Activated CD4-positive, alpha-beta T cell treated with anti-CD3 and anti-CD28 coated beads for 24 hours (primary cell): Measurements from ENCODE around the gene MS4A13.
"Not testable (repeated sequence)": the region's sequence is repeated elsewhere in the genome, so short reads cannot be mapped to it uniquely, and the experiment has no call there.

Experiments used
- DNase-seq, 2 donors: peaks; one replicate each; pipeline ENCODE4 v3.0.0-alpha.2; 2020; ENCODE audit warnings: low read depth in 2 of 2

The MS4A13 gene

GRCh38 chr11:60530454-60531100 lies 15.4 kb downstream of the MS4A13 start:
- DNase-seq: no peak

- not testable (repeated sequence) for DNase-seq
Measured at GRCh38 chr11:60532383-60532782, 17.2 kb downstream of the MS4A13 start.

GRCh38 chr11:60538627-60539026 lies 23.4 kb downstream of the MS4A13 start:
- DNase-seq: not testable (repeated sequence)

GRCh38 chr11:60544077-60544476 lies 28.9 kb downstream of the MS4A13 start:
- DNase-seq: no peak

GRCh38 chr11:60561254-60561653 lies 46.1 kb downstream of the MS4A13 start:
- no peak for DNase-seq

- DNase-seq: no peak
Measured at GRCh38 chr11:60563553-60564235, 48.5 kb downstream of the MS4A13 start.

- DNase-seq: no peak
Measured at GRCh38 chr11:60566776-60567175, 51.6 kb downstream of the MS4A13 start.

- no peak for DNase-seq
Measured at GRCh38 chr11:60570970-60571369, 55.8 kb downstream of the MS4A13 start.

- no peak for DNase-seq
Measured at GRCh38 chr11:60589611-60590010, 74.4 kb downstream of the MS4A13 start.
